Measurements from ENCODE around the gene SORBS1. TPM values are rescaled to one million over a fixed set of nuclear protein-coding genes. Genes with fewer than 3 reads are reported as not detected.

SORBS1 gene
- total RNA-seq, 1 experiment from 2014 or later = 39.9 TPM

- Mint-ChIP-seq H3K27ac (peak overlapping the region; percentile 74), H3K4me3 (no peak overlapping the region), H3K36me3 (peaks cover 22% of the 10 kb centered on the region), H3K9me3 (peaks cover 6% of the 10 kb centered on the region; the same call in 1 of the 2 replicates), H3K27me3 (ENCODE audit: low read depth) (no peaks in the 10 kb centered on the region), H3K4me1 (peaks cover 49% of the 10 kb centered on the region)
- ChIA-PET CTCF (interaction anchor here (1.0 to 1.4 kb wide), 2 partner anchors 27 to 31 kb away, joined by 3 to 4 read pairs; no protein-coding TSS in a partner anchor), POLR2A (interaction anchor here (1.0 kb wide), 1 partner anchor 9 kb away, joined by 4 read pairs; no protein-coding TSS in a partner anchor)
- no peak for DNase-seq (ENCODE audit: low spot score)
- ATAC-seq = no peak
- TF ChIP-seq GABPB1 (CRISPR knock-in tag; IDR thresholded peaks at IDR 0.05) (peak; percentile 68), ZSCAN18 (CRISPR knock-in tag; IDR thresholded peaks at IDR 0.05) (no peak)
Measured at GRCh38 chr10:95273393-95274312, 287.5 kb downstream of the SORBS1 start.

GRCh38 chr10:95268438-95268837 is 292.7 kb downstream of the SORBS1 start:
- ChIA-PET CTCF (no interaction called here), POLR2A (no interaction called here)
- no peak for DNase-seq (ENCODE audit: low spot score)
- Mint-ChIP-seq H3K4me1 (peaks cover 47% of the 10 kb centered on the region), H3K27ac (peak overlapping the region; percentile 87), H3K4me3 (no peak overlapping the region), H3K9me3 (no peaks in the 10 kb centered on the region), H3K27me3 (ENCODE audit: low read depth) (no peaks in the 10 kb centered on the region), H3K36me3 (peaks cover 43% of the 10 kb centered on the region)
- no peak; the same call in 1 of the 2 replicates for ATAC-seq
- TF ChIP-seq ATF6 (CRISPR knock-in tag; IDR thresholded peaks at IDR 0.05) (no peak), IRF1 (CRISPR knock-in tag; IDR thresholded peaks at IDR 0.05) (no peak), ZNF425 (CRISPR knock-in tag; conservative IDR thresholded peaks at IDR 0.05) (no peak), ZNF121 (CRISPR knock-in tag; IDR thresholded peaks at IDR 0.05) (no peak), MLX (CRISPR knock-in tag; IDR thresholded peaks at IDR 0.05) (no peak), OVOL2 (CRISPR knock-in tag; IDR thresholded peaks at IDR 0.05; ENCODE audit: borderline replicate concordance) (no peak), ZBTB21 (CRISPR knock-in tag; IDR thresholded peaks at IDR 0.05; ENCODE audit: borderline replicate concordance) (no peak), ZSCAN18 (CRISPR knock-in tag; IDR thresholded peaks at IDR 0.05) (no peak), GRHL2 (CRISPR knock-in tag; IDR thresholded peaks at IDR 0.05; ENCODE audit: insufficient replicate concordance, severe bottlenecking) (no peak), ZNF138 (CRISPR knock-in tag; conservative IDR thresholded peaks at IDR 0.05) (no peak), RELA (CRISPR knock-in tag; IDR thresholded peaks at IDR 0.05; ENCODE audit: borderline replicate concordance) (no peak), EMX1 (CRISPR knock-in tag; IDR thresholded peaks at IDR 0.05) (no peak), PRRX2 (CRISPR knock-in tag; IDR thresholded peaks at IDR 0.05) (no peak), CTCF (IDR thresholded peaks at IDR 0.05) (no peak), ARID4B (CRISPR knock-in tag; IDR thresholded peaks at IDR 0.05; ENCODE audit: borderline replicate concordance) (no peak), JUN (CRISPR knock-in tag; IDR thresholded peaks at IDR 0.05) (no peak), NFATC4 (CRISPR knock-in tag; IDR thresholded peaks at IDR 0.05) (no peak)

Measured in WTC11 (cell line).